ENCODE measurements around the gene ATP8B4. TPM values are rescaled to one million over a fixed set of nuclear protein-coding genes. Genes with fewer than 3 reads are reported as not detected.

Gene ATP8B4
- total and polyA plus RNA-seq, 2 donors (not counting 3 experiments of a cell fraction or from before 2014, with no cell fraction given), result not detected

DNA sequence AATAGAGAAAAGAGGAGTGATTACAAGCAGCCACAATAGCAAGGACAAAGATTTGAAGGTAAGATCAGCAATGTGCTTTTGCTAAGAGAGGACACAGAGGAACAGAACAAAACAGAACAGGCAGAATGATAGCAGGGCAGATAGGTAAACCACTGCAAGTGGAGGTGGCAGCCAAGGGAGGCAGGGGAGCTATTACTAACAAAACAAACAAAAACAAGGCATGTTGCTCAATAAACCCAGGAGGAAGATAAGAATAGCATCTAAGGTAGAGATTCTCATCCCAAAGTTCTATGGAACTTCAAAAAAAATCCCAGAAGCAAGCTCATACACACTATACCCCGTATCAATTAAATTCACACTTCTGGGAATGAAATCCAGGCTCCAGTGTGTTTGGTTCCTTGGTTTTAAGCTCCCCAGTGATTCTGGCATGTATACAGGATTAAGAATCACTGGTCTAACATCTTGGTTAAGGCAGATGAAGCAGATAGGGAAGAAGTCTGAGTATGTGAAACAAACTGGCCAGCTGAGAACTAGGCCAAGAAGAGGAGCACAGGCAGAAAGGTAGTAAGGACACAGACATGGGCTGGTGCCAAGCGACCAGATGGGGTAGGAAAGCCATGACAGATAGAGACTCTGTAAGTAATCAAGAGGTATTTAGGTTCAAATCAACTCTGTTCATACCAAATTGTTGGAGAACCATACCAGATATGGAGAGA, 309.0 kb downstream of the ATP8B4 start:
- POLR2A ChIA-PET, result no interaction called here
- Histone ChIP-seq H3K36me3 (ENCODE audit: control insufficient read depth in 2 of 2, extremely low read depth in 1 of 2, insufficient read depth in 2 of 2, low read length in 2 of 2) (no peaks in the 10 kb centered on the region), H4K20me1 (replicated peaks; ENCODE audit: control insufficient read depth, extremely low read depth, insufficient read depth, low read length) (no peaks in the 10 kb centered on the region)

More for the DNA sequence above, 309.0 kb downstream of the ATP8B4 start:
- dilution Hi-C loops (cut with MboI; ENCODE audit: extremely low pct_ligation_motif_present, low sequenced_read_pairs), result no loop called here
- H3K4me3 ChIP-seq (replicated peaks in 1 of 3; ENCODE audit: insufficient read depth in 1 of 3, low read depth in 1 of 3, low read length in 3 of 3), result no peak overlapping the region
- H3K9me1 ChIP-seq (replicated peaks; ENCODE audit: control insufficient read depth, extremely low read depth, insufficient read depth, low read length), result no peaks in the 10 kb centered on the region
- BruUV-seq (replicated peaks), result no TSS peak
- no peak overlapping the region for H3K27ac ChIP-seq (ENCODE audit: insufficient read depth, low read depth, low read length)
- intact Hi-C loops (cut with micrococcal nuclease), result no loop called here
- FAIRE-seq (no peak), DNase-seq (ENCODE audit: low read depth, low spot score) (no peak)
- H3K4me2 ChIP-seq (ENCODE audit: insufficient read depth, low read length), result no peak overlapping the region
- H3K9me3 ChIP-seq (replicated peaks; ENCODE audit: control insufficient read depth, insufficient read depth, low read length), result no peaks in the 10 kb centered on the region
- no peaks in the 10 kb centered on the region for H3K27me3 ChIP-seq (ENCODE audit: control insufficient read depth in 2 of 2, insufficient read depth in 2 of 2, low read length in 2 of 2)
- no peaks in the 10 kb centered on the region for H3K4me1 ChIP-seq (ENCODE audit: control insufficient read depth, extremely low read depth, insufficient read depth, low read length)
- TF ChIP-seq GATA2 (IDR thresholded peaks at IDR 0.05; ENCODE audit: insufficient read depth, insufficient read length, low read depth, low read length) (no peak), POLR2AphosphoS5 (IDR thresholded peaks at IDR 0.05; ENCODE audit: insufficient read depth, low read depth, low read length) (no peak), FOS (IDR thresholded peaks at IDR 0.05; ENCODE audit: borderline replicate concordance, insufficient read depth, low read length) (no peak)
- TF ChIP-seq, protein P1, sequence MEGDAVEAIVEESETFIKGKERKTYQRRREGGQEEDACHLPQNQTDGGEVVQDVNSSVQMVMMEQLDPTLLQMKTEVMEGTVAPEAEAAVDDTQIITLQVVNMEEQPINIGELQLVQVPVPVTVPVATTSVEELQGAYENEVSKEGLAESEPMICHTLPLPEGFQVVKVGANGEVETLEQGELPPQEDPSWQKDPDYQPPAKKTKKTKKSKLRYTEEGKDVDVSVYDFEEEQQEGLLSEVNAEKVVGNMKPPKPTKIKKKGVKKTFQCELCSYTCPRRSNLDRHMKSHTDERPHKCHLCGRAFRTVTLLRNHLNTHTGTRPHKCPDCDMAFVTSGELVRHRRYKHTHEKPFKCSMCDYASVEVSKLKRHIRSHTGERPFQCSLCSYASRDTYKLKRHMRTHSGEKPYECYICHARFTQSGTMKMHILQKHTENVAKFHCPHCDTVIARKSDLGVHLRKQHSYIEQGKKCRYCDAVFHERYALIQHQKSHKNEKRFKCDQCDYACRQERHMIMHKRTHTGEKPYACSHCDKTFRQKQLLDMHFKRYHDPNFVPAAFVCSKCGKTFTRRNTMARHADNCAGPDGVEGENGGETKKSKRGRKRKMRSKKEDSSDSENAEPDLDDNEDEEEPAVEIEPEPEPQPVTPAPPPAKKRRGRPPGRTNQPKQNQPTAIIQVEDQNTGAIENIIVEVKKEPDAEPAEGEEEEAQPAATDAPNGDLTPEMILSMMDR (IDR thresholded peaks at IDR 0.05; ENCODE audit: extremely low read depth in 1 of 2, insufficient read depth in 1 of 2, low read depth in 1 of 2, low read length in 2 of 2), result no peak
- TF ChIP-seq, protein P2, sequence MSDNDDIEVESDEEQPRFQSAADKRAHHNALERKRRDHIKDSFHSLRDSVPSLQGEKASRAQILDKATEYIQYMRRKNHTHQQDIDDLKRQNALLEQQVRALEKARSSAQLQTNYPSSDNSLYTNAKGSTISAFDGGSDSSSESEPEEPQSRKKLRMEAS (IDR thresholded peaks at IDR 0.05; ENCODE audit: insufficient read depth, insufficient read length), result no peak
- no peak overlapping the region for H3K9ac ChIP-seq (replicated peaks; ENCODE audit: extremely low read depth, insufficient read depth, low read length)
- no peak overlapping the region for H2AFZ ChIP-seq (ENCODE audit: low read depth, low read length)
- CTCF ChIA-PET, result interaction anchor here (0.8 kb wide), 1 partner anchor 73 kb away, joined by 3 read pairs; no protein-coding TSS in a partner anchor
- H3K79me2 ChIP-seq (ENCODE audit: control insufficient read depth, insufficient read depth, low read length), result no peaks in the 10 kb centered on the region

Measured in endothelial cell of umbilical vein (primary cell).